Naive B cell (primary cell): ENCODE data around the gene YJU2. TPM values are rescaled to one million over a fixed set of nuclear protein-coding genes. Genes with fewer than 3 reads are reported as not detected.

Experiments
- ATAC-seq, 2 donors: fragments of 150-1000 bp; cut with Tn5 transposase; 2 replicates each; pipeline ENCODE4 v1.10.0; 2021; ENCODE audit warnings: low read depth in 2 of 2, mild to moderate bottlenecking in 2 of 2, moderate library complexity in 2 of 2
- DNase-seq: peaks from one replicate; pipeline ENCODE4 v3.0.0; 2022
- H3K27ac Mint-ChIP-seq, 6 donors: one replicate each; pipeline ENCODE4 v1.8.0; 2020 to 2022; ENCODE audit warnings: mild to moderate bottlenecking in 6 of 6, mixed read lengths in 6 of 6, moderate library complexity in 5 of 6, inconsistent platforms in 2 of 6
- H3K27me3 Mint-ChIP-seq, 3 donors: one replicate each; pipeline ENCODE4 v1.8.0; 2021 to 2022; ENCODE audit warnings: mixed read lengths in 3 of 3, mild to moderate bottlenecking in 1 of 3
- H3K36me3 Mint-ChIP-seq, 2 donors: one replicate each; pipeline ENCODE4 v1.8.0; 2020 to 2022; ENCODE audit warnings: mixed read lengths in 2 of 2, inconsistent platforms in 1 of 2, mild to moderate bottlenecking in 1 of 2
- H3K4me1 Mint-ChIP-seq, 3 donors: one replicate each; pipeline ENCODE4 v1.8.0; 2020 to 2022; ENCODE audit warnings: mixed read lengths in 3 of 3, inconsistent platforms in 1 of 3, mild to moderate bottlenecking in 1 of 3, moderate library complexity in 1 of 3
- H3K4me3 Mint-ChIP-seq, 8 donors: one replicate each; pipeline ENCODE4 v1.8.0; 2020 to 2022; ENCODE audit warnings: mild to moderate bottlenecking in 8 of 8, mixed read lengths in 8 of 8, moderate library complexity in 8 of 8, inconsistent platforms in 2 of 8
- H3K9me3 Mint-ChIP-seq, 7 donors: one replicate each; pipeline ENCODE4 v1.8.0; 2020 to 2022; ENCODE audit warnings: mixed read lengths in 7 of 7, mild to moderate bottlenecking in 5 of 7, inconsistent platforms in 2 of 7, moderate library complexity in 1 of 7
- polyA plus RNA-seq, 6 donors: library from polyadenylated mRNA; unstranded; fragments of 300-500 nt; fragmentation: Illumina TruSeq; gene quantifications; one replicate each; pipeline ENCODE4 v1.2.3, GENCODE V29; 2021; ENCODE audit warnings: low read depth in 6 of 6

Gene YJU2
- polyA plus RNA-seq, 6 donors from 2014 or later, result 25.0 to 42.8 (median 30.7) TPM

DNA sequence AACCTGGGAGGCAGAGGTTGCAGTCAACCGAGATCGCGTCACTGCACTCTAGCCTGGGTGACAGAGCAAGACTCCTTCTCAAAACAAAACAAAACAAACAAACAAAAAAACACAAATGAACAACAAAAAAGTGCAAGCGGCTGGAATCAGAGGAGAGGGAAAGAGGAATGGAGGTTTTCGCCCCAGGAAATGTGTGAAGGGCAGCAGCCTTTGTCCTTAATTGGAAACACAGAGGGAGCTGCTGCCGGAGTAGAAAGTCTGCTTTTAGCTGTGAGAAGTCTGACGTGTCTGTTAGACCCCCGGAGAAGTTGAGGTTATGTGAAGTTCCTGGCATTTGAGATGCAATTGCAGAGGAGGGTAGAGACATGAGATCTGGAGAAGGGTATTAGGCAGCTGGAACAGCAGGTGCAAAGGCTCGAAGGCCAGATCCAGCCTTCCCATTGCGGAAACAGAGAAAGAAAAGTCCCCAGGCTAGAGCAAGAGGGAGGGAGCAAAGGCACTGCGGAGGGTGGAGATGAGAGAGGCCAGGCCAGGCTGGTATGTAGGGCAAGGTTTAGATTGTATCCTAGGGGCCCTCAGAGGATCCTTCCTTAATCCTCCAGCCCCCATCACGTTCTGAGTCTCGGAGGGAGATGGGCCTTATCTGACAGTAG lies 54.8 kb downstream of the YJU2 start:
- Mint-ChIP-seq H3K4me3 (no peak overlapping the region), H3K36me3 (no peaks in the 10 kb centered on the region), H3K9me3 (no peaks in the 10 kb centered on the region), H3K4me1 (peaks cover 0 to 15% (median 12%) of the 10 kb centered on the region in 3 donors), H3K27me3 (peaks cover 0 to 17% (median 13%) of the 10 kb centered on the region in 3 donors), H3K27ac (peak overlapping the region in 2 of 6 donors; percentile 23 to 86)
- DNase-seq (no peak), ATAC-seq (no peak)

DNA sequence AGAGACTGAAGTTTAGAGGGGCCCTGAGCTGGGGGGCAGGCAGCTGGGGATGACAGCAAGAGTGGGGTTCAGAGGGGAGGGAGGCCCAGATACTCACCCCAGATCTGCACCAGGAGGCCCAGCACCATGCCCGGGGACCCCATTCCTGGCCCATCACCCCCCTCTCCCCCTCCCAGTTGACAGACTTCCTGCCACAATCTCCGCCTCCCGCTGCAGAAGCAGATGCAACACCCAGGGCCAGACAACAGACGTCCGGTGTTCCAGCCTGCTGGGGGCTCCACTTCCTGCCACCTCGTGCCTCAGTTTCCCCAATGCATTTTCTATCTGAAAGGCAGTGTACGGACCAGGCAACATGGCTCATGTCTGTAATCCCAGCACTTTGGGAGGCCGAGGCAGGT lies 55.4 kb downstream of the YJU2 start, which contains the start of gene TMIGD2:
TSS of gene TMIGD2 (minus strand) at position 147 of the 398 bp plus-strand sequence. CDS start at position 143, 4 bp downstream.
- Mint-ChIP-seq H3K27me3 (peaks cover 0 to 17% (median 13%) of the 10 kb centered on the region in 3 donors), H3K36me3 (no peaks in the 10 kb centered on the region), H3K27ac (peak within 1 kb of the TSS in 2 of 6 donors; percentile 23 to 86), H3K4me1 (peaks cover 0 to 15% (median 12%) of the 10 kb centered on the region in 3 donors), H3K4me3 (peak within 1 kb of the TSS in 2 of 8 donors; percentile 29 to 47), H3K9me3 (no peaks in the 10 kb centered on the region)
- no peak for DNase-seq
- ATAC-seq, result no peak

DNA sequence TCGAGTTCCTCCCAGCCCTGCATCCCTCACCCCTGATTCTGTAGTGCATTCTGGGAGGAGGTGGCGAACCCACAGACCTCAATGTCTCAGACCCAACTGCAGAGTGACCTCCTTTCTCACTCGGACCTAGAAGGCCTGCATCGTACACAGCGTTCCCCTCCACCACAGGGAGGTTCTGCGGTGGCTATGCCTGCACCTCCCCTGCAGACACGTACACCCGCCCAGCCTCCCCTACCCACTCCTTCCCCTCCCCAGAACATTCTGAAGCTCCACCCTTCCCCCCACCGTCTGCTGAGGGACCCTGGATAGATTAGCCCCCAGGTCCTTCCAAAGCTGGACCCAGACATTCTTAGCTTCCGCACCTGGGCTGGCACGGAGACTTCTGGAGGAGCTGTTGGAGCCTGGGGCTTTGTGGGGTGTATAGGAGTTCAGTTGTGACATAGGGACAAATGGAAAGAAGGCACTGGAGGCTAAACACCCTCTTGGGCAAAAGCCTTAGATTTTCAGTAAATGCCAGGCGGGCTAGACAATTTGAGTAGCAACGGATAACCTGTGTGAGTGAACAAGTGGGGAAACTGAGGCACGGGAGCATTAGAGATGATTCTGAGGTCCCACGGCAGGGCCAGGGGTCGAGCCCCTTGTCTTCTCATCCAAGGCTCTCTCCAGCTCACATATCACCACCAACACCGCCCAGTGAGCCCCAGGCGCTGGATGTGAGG lies 57.1 kb downstream of the YJU2 start:
- Mint-ChIP-seq H3K4me3 (peak overlapping the region in 7 of 8 donors; percentile 24 to 76 (median 55)), H3K36me3 (no peaks in the 10 kb centered on the region), H3K9me3 (no peaks in the 10 kb centered on the region), H3K4me1 (peaks cover 0 to 15% (median 12%) of the 10 kb centered on the region in 3 donors), H3K27me3 (peaks cover 0 to 17% (median 13%) of the 10 kb centered on the region in 3 donors), H3K27ac (peak overlapping the region in 2 of 6 donors; percentile 33 to 51)
- ATAC-seq, result no peak
- DNase-seq, result no peak

DNA sequence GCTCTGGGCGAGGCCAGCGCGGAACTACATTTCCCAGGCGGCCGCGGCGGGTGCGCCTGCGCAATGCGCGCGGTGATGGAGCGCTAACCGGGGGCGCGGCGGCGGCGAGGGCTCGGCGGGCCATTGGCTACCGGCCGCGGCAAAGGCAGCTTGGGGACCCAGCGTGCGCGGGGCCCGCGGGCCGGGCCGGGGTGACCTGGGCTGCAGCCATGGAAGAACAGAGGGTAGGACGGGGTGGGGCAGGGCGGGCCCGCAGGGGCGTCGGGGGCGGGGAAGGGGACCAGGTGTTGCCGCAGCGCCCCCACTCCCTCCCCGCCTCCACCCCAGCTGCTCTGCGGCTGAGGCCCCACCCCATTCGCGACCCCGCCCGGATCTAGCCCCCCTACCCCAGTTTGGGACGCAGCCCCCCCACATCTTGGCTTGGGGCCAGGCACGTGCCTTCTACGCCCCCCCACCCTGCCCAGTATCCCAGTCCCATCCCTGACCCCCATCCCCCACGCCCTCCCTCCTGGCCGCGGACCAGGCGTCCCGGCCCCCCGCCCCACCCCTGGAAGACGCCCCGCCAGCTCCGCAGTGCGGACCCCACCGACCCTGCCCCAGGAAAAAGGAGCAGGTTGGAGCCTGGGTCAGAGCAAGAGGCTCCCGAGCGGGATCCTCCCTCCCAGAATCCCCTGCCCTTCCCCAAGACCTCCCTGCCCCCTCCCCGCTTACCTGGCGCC lies 57.8 kb downstream of the YJU2 start, which contains the start of gene FSD1:
TSS of gene FSD1 (plus strand) at position 61 of the 719 bp plus-strand sequence. CDS start at position 210, 149 bp downstream.
- peak within 1 kb of the TSS in 2 of 6 donors; percentile 33 to 51 for H3K27ac Mint-ChIP-seq
- no peaks in the 10 kb centered on the region for H3K36me3 Mint-ChIP-seq
- ATAC-seq (peak; percentile 92 to 97), DNase-seq (peak; percentile 47)
- peaks cover 0 to 17% (median 13%) of the 10 kb centered on the region in 3 donors for H3K27me3 Mint-ChIP-seq
- H3K9me3 Mint-ChIP-seq, result no peaks in the 10 kb centered on the region
- peak within 1 kb of the TSS; percentile 24 to 77 (median 70) for H3K4me3 Mint-ChIP-seq
- H3K4me1 Mint-ChIP-seq, result peaks cover 0 to 15% (median 12%) of the 10 kb centered on the region in 3 donors

DNA sequence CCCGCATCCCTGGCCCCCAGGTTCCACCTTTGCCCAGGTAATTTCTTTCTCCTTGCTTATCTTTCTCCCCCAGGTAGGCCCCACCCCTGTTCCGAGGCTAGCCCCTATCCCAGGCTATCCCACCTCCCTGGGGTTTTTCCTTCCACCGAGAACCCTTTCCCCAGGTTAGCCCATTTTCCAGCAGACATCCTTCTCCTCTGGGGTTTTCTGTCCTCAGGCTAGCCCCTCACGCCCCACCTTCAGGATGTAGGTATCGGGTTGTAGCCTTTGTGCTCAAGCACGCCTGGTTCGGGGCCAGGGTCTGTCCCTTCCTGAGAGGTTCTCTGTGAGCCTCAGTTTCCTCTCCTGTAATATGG lies 58.4 kb downstream of the YJU2 start:
- no peaks in the 10 kb centered on the region for H3K9me3 Mint-ChIP-seq
- peaks cover 0 to 17% (median 13%) of the 10 kb centered on the region in 3 donors for H3K27me3 Mint-ChIP-seq
- peak overlapping the region in 1 of 6 donors; percentile 42 for H3K27ac Mint-ChIP-seq
- peaks cover 0 to 15% (median 12%) of the 10 kb centered on the region in 3 donors for H3K4me1 Mint-ChIP-seq
- no peak for ATAC-seq
- no peaks in the 10 kb centered on the region for H3K36me3 Mint-ChIP-seq
- no peak for DNase-seq
- peak overlapping the region in 6 of 8 donors; percentile 50 to 77 (median 68) for H3K4me3 Mint-ChIP-seq

DNA sequence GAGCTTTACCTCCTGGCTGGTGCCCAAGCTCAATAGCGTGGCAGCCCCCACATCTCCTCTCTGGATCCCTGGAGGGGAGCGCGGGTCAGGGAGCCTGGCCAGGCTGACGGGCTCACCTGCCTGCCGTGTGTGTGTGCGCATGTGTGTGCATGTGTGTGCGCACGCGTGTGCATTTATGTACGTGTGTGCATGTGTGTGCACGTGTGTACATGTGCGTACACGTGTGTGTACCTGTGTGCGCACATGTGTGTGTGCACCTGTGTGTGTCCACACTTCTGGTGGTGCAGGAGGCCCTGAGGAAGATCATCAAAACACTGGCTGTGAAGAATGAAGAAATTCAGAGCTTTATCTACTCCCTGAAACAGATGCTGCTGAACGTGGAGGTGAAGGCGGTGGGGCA lies 58.8 kb downstream of the YJU2 start:
- H3K4me3 Mint-ChIP-seq, result peak overlapping the region in 7 of 8 donors; percentile 50 to 77 (median 66)
- H3K9me3 Mint-ChIP-seq, result no peaks in the 10 kb centered on the region
- peak overlapping the region in 1 of 6 donors; percentile 42 for H3K27ac Mint-ChIP-seq
- DNase-seq (no peak), ATAC-seq (no peak)
- H3K36me3 Mint-ChIP-seq, result no peaks in the 10 kb centered on the region
- H3K4me1 Mint-ChIP-seq, result peaks cover 0 to 12% (median 12%) of the 10 kb centered on the region in 3 donors
- peaks cover 0 to 17% (median 8%) of the 10 kb centered on the region in 3 donors for H3K27me3 Mint-ChIP-seq

DNA sequence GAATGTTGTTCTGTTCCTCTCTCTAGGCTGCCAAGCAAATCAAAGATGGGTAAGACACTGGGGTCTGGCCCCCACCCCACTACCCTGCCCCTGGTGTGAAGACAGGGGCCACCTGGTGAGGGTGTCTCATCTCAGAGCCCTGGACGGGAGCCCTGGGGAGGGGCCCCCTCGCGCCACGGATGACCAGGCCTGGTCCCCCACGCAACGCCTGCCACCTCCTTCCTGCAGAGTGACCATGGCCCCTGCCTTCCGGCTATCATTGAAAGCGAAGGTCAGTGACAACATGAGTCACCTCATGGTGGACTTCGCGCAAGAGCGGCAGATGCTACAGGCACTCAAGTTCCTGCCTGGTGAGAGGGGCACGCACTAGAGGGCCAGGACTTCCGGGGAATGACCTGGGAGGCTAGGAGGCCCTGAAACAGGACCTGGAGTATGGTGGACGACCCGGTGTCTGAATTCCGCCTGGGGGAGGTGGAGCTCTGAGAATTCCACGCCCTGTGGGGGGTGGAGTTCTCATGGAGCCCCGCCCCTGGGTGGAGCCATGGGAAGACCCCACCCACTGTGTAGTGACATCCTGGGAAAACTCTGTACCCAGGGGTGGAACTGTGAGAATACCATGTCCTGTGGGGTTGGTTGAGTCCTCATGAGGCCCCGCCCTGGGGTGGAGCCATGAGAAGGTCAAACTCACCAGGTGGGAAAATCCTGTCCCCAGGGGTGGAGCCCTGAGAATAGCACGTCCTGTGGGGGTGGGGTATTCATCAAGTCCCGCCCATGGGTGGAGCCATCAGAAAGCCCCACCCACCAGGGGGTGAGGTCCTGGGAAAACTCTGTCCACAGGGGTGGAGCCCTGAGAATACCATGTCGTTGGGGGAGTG lies 63.6 kb downstream of the YJU2 start:
- no peaks in the 10 kb centered on the region for H3K9me3 Mint-ChIP-seq
- H3K36me3 Mint-ChIP-seq, result no peaks in the 10 kb centered on the region
- H3K27ac Mint-ChIP-seq, result no peak overlapping the region
- DNase-seq (no peak), ATAC-seq (peak in 1 of 2 donors; percentile 27)
- H3K27me3 Mint-ChIP-seq, result peaks cover 0 to 2% (median 0%) of the 10 kb centered on the region in 3 donors
- H3K4me1 Mint-ChIP-seq, result peaks cover 0 to 1% (median 0%) of the 10 kb centered on the region in 3 donors
- no peak overlapping the region for H3K4me3 Mint-ChIP-seq

DNA sequence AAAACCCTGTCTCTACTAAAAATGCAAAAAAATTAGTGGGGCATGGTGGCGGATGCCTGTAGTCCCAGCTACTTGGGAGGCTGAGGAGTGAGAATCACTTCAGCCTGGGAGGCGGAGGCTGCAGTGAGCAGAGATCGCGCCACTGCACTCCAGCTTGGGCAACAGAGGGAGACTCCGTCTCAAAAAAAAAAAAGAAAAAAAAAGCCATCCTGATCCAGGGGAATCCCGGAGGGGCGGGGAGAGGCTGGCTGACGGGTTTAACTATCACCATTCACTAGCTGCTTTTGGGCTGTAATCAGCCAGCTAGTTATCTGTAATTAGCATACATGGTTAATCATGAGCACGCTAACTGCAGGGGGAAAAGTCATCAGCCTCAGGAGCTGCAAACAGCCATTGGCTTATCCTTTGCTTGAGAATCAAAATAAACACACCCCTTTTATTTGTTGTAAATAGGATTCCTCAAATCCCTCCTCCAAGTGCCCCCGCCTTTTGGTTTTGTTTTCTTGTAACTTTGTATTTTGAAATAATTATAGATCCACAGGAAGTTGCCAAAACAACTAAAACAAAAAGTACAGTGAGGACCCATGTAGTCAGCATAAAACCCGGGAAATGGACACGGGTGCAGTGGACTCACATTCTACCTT lies 67.1 kb downstream of the YJU2 start:
- H3K27me3 Mint-ChIP-seq, result no peaks in the 10 kb centered on the region
- H3K4me3 Mint-ChIP-seq, result no peak overlapping the region
- DNase-seq, result no peak
- H3K27ac Mint-ChIP-seq, result no peak overlapping the region
- no peaks in the 10 kb centered on the region for H3K36me3 Mint-ChIP-seq
- peaks cover 0 to 4% (median 0%) of the 10 kb centered on the region in 7 donors for H3K9me3 Mint-ChIP-seq
- peaks cover 0 to 2% (median 0%) of the 10 kb centered on the region in 3 donors for H3K4me1 Mint-ChIP-seq
- ATAC-seq, result no peak

DNA sequence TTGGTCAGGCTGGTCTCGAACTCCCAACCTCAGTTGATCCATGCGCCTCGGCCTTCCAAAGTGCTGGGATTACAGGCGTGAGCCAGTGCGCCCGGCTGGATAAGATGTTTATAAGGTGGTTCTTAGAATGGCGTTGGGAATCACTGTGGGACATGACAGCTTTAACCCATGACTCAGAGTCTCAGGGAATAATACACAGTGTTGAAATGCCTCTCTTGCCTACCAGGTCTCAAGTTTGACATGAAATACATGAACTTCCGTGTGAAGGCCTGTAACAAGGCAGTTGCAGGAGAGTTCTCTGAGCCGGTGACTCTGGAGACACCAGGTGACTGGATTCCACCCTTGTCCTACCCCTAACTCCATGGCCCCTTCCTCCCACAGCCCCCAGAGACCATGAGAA lies 70.1 kb downstream of the YJU2 start:
- Mint-ChIP-seq H3K27ac (no peak overlapping the region), H3K36me3 (no peaks in the 10 kb centered on the region), H3K4me1 (peaks cover 0 to 11% (median 8%) of the 10 kb centered on the region in 3 donors), H3K9me3 (peaks cover 5 to 18% (median 9%) of the 10 kb centered on the region in 7 donors), H3K27me3 (peaks cover 0 to 7% (median 0%) of the 10 kb centered on the region in 3 donors), H3K4me3 (no peak overlapping the region)
- ATAC-seq, result no peak
- no peak for DNase-seq

DNA sequence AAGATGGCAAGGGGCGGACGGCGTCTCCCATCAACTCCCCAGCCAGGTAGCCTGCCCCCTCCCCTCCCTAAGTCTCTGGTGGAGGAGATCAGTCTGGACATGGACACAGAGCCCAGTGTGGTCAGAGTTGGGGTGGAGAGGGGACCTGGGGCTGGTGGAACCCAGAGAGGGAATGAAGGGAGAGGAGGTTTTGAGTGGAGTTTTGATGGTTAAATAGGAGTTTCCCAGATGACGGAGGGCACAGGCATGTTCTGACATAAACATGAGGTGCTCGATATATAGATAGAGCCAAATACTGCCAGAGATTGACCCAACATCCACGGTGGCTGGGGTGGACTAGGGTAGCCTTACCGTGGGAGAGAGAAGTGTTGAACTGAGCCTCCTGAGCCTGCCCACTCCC lies 71.6 kb downstream of the YJU2 start:
- peak overlapping the region in 2 of 6 donors; percentile 24 to 54 for H3K27ac Mint-ChIP-seq

More for the DNA sequence above, 71.6 kb downstream of the YJU2 start:
- H3K4me1 Mint-ChIP-seq, result peaks cover 0 to 11% (median 8%) of the 10 kb centered on the region in 3 donors
- peaks cover 0 to 7% (median 0%) of the 10 kb centered on the region in 3 donors for H3K27me3 Mint-ChIP-seq
- H3K9me3 Mint-ChIP-seq, result peaks cover 6 to 19% (median 10%) of the 10 kb centered on the region in 7 donors
- no peak overlapping the region for H3K4me3 Mint-ChIP-seq
- no peaks in the 10 kb centered on the region for H3K36me3 Mint-ChIP-seq
- no peak for ATAC-seq
- DNase-seq, result no peak
